ENCODE measurements around the gene CCS.

The CCS gene

DNA sequence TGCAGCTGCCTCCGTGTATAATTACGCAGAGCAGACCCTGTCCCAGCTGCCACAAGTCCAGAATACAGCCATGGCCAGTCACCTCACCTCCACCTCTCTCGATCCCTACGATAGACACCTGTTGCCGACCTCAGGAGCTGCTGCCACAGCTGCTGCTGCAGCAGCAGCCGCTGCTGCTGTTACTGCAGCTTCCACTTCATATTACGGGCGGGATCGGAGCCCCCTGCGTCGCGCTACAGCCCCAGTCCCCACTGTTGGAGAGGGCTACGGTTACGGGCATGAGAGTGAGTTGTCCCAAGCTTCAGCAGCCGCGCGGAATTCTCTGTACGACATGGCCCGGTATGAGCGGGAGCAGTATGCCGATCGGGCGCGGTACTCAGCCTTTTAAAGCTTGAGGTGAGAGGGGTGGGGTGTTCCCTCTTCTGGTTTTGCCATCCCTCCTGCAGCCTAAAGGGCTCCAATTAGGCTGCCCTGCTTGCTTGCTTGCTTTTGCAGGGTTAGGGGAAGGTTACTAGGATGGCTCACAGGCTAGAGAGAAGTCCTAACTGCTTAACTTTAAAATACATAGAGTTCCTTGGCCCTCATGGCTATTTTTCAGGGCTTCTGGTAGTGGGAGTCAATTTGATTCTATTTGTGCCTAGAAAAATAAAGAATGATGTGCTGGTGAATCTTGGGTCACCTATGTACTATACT lies 50.9 kb downstream of the CCS start:
- TF ChIP-seq, protein P1, sequence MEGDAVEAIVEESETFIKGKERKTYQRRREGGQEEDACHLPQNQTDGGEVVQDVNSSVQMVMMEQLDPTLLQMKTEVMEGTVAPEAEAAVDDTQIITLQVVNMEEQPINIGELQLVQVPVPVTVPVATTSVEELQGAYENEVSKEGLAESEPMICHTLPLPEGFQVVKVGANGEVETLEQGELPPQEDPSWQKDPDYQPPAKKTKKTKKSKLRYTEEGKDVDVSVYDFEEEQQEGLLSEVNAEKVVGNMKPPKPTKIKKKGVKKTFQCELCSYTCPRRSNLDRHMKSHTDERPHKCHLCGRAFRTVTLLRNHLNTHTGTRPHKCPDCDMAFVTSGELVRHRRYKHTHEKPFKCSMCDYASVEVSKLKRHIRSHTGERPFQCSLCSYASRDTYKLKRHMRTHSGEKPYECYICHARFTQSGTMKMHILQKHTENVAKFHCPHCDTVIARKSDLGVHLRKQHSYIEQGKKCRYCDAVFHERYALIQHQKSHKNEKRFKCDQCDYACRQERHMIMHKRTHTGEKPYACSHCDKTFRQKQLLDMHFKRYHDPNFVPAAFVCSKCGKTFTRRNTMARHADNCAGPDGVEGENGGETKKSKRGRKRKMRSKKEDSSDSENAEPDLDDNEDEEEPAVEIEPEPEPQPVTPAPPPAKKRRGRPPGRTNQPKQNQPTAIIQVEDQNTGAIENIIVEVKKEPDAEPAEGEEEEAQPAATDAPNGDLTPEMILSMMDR (IDR thresholded peaks at IDR 0.05; ENCODE audit: low read depth, low read length) = no peak

DNA sequence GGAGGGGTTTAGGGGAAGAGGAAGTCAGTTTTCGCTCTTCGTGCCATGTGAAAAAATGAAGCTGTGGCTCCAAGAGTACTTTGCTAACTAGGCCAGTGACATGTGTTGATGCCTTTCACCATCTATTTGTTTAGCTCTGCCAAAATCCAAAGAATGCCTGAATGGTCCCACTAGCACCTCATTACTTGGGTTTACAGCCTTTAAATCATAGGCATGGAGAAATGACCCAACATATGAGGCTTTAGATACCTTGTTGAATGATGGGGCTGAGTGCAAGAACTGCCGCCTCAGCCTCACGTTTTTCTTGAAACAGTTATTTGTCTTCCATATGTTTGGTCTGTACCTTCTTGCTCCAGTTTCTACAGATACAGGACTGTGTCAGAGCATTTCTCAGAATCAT lies 53.8 kb downstream of the CCS start:
- TF ChIP-seq, protein P1 (IDR thresholded peaks at IDR 0.05; ENCODE audit: low read depth, low read length) = no peak

More for the DNA sequence above, 50.9 kb downstream of the CCS start:
- no peak for DNase-seq (ENCODE audit: extremely low read depth, low read depth)

DNA sequence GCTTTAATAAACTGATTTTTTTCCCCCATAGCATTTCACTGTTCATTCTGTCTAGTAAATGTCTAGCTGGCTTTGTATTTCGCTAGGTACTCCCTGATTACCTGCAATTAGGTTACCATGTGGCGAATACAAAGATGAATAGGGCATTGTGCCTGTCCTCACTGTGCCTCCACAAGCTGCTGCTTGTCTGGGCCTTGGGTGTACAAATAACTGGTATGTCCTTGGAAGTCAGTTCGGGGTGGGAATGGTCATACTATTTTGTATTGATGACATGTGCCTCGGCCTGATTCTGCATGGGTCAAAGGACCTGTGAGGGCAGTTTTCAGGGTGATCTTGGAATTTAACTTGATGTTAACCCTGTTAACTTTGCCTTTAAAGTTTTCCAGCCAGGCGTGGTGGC lies 56.9 kb downstream of the CCS start:
- TF ChIP-seq, protein P1 (IDR thresholded peaks at IDR 0.05; ENCODE audit: low read depth, low read length) = no peak
- no peak for DNase-seq (ENCODE audit: extremely low read depth, low read depth)

More for the DNA sequence above, 53.8 kb downstream of the CCS start:
- DNase-seq (ENCODE audit: extremely low read depth, low read depth) = no peak

DNA sequence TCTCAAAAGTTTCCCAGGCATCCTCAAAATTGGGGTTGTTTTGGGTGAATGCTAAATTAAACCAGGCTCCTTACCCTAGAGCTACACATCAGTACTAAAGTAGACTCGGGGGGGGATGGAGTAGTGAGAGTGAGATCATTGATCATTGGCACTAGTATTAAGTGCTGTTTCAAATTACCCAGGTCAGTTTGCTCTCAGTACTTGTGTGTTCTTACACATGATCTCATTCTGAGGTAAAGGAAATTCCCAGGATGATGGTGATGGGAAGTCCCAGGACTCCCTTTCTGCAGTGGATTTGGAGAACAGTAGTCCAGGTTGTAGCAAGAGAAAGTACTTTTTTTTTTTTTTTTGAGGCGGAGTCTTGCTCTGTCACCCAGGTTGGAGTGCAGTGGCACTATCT lies 58.0 kb downstream of the CCS start:
- no peak for DNase-seq (ENCODE audit: extremely low read depth, low read depth)
- TF ChIP-seq, protein P1 (IDR thresholded peaks at IDR 0.05; ENCODE audit: low read depth, low read length) = no peak

DNA sequence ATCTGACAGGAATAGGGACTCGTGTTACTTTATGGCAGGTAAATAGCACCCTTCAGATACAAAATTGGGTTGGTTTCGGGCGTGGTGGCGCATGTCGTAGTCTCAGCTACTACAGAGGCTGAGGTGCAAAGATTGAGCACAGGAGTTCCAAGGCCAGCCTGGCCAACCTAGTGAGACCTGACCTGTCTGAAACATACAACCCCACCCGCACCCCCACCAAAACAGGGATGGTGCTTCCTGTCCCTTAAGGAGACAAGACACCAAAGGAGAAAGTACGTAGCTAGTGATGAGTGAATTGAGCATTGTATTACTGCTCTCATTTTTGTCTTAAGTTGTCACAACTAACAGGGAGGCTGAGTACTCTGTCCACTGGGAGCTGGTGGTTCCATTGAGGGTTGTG lies 59.7 kb downstream of the CCS start:
- no peak for DNase-seq (ENCODE audit: extremely low read depth, low read depth)
- TF ChIP-seq, protein P1 (IDR thresholded peaks at IDR 0.05; ENCODE audit: low read depth, low read length) = no peak

DNA sequence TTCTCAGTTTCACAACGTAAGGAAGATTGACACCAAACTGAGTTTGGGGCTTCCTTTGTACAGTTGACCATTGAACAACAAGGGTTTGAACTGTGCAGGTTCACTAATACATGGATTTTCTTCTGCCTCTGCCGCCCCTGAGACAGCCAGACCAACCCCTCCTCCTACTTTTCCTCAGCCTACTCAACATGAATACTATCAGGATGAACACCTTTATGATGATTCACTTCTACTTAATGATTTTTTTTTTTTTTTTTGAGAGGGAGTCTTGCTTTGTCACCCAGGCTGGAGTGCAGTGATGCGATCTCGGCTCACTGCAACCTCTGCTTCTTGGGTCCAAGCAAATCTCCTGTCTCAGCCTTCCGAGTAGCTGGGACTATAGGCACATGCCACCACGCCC lies 60.1 kb downstream of the CCS start:
- TF ChIP-seq, protein P1 (IDR thresholded peaks at IDR 0.05; ENCODE audit: low read depth, low read length) = no peak
- DNase-seq (ENCODE audit: extremely low read depth, low read depth) = no peak

Data from AG09319 (cell line).